Omental fat pad (tissue), 4 donors: Measurements from ENCODE around the gene CPO. TPM values are rescaled to one million over a fixed set of nuclear protein-coding genes. Genes with fewer than 3 reads are reported as not detected.

Experiments
- ATAC-seq: fragments of 150-250 bp; one replicate; pipeline ENCODE4 v1.9.1; 2016; ENCODE audit warnings: mild to moderate bottlenecking, moderate library complexity; ENCODE audit not compliant: low FRiP score
- DNase-seq: peaks from one replicate; pipeline ENCODE4 v3.0.0-alpha.2; 2019; ENCODE audit warnings: low spot score
- CTCF ChIP-seq, 3 donors: fragments of 450-650 bp; IDR thresholded peaks; one replicate each; pipeline ENCODE4 v1.5.1; 2016 to 2017; ENCODE audit warnings: antibody characterized with exemption in 3 of 3, mild to moderate bottlenecking in 3 of 3, moderate library complexity in 2 of 3
- total RNA-seq, 4 donors: library from RNA; depleted of rRNA; stranded (reverse); fragments of >200 nt; gene quantifications; one replicate each; pipeline ENCODE4 v1.1.0, GENCODE V29; 2016

The CPO gene
- total RNA-seq, 4 donors from 2014 or later, result 0.48 to 2.0 (median 0.69) TPM; not detected in 1

DNA sequence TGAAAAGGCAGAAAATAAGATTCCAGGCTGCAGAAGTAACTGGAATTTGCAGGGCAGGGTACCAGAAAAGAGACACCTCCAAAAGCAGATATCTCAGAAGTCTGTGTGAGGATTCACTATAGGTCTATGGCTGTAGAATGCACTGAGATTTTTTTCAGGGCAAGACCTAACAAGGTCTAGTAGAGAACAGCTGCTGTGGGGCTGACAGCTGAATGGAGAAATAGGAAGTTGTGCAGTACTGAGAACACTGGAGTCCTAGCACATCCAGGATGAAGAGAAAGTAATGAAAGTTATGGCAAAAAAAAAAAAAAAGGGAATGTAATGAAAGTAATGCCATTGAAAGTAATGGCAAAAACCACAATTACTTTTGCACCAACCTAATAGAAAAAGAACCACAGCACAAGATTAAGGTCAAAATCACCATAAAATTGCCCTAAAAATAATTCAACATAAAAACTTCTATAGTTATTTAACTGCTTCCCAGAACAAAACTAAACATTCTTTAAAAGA is 57.3 kb downstream of the CPO start:
- no peak for ATAC-seq
- TF ChIP-seq CTCF (IDR thresholded peaks at IDR 0.05), result no peak
- DNase-seq, result no peak

- TF ChIP-seq CTCF (IDR thresholded peaks at IDR 0.05), result no peak
- no peak for ATAC-seq
- DNase-seq, result no peak
Observed at GRCh38 chr2:207008105-207008990, 69.0 kb downstream of the CPO start.

DNA sequence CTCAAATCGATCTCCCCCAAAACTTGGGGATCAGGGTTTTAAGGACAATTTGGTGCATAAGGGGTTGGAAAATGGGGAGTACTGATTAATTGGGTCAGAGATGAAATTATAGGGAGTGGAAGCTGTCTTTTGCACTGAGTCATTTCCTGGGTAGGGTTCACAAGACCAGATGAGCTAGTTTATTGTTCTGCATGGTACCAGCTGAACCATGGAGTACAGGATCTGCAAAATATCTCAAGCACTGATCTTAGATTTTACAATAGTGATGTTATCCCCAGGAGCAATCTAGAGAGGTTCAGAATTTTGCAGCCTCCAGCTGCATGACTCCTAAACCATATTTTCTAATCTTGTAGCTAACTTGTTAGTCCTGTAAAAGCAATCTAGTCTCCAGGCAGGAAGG is 73.1 kb downstream of the CPO start:
- no peak for DNase-seq
- no peak for ATAC-seq
- no peak for TF ChIP-seq CTCF (IDR thresholded peaks at IDR 0.05)

- TF ChIP-seq CTCF (IDR thresholded peaks at IDR 0.05), result no peak
- DNase-seq (no peak), ATAC-seq (no peak)
Observed at GRCh38 chr2:207014424-207014823, 75.1 kb downstream of the CPO start.

DNA sequence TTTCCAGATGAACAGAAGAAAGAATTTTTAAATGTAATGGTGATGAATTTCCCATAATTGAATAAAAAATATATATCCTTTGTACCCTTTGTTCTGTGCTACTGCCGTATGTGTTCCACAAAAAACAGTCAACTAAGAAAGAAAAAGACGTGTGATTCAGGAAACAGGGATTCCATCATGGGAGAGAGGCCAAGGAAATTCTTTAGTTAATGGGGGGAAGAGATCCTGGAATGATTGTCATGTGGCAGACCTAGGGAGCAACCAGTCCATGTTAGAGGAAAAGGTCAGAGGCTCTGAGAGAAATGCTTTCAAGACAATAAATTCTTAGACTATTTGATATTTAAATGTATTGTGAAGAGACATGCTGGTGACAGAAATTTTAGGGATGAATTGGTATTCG is 76.6 kb downstream of the CPO start:
- ATAC-seq (no peak), DNase-seq (no peak)
- no peak for TF ChIP-seq CTCF (IDR thresholded peaks at IDR 0.05)

Other genes starting within 250 kb of the CPO start
- gene DYTN, start 221.1 kb upstream of the CPO start, total RNA-seq, result not detected
- gene MDH1B, start 174.2 kb upstream of the CPO start, total RNA-seq, result 1 to 10 TPM in 2 of 4 donors, under 1 TPM in 1, not detected in 1; 0.63 to 3.3 (median 1.2) TPM
- gene FASTKD2, start 173.9 kb upstream of the CPO start, total RNA-seq, result 10 to 100 TPM; 27.8 to 51.3 (median 31.3) TPM
- gene KLF7, start 226.4 kb downstream of the CPO start, total RNA-seq, result 10 to 100 TPM; 23.0 to 76.3 (median 32.4) TPM